Hepatocyte (in vitro differentiated cells): ENCODE data around the gene DCLK3.

Source experiments
- CTCF ChIP-seq: fragments of 200-600 bp; sonication (generic); IDR thresholded peaks from 2 replicates; pipeline ENCODE4 v1.5.1; 2016; ENCODE audit warnings: antibody characterized with exemption, mild to moderate bottlenecking; ENCODE audit not compliant: poor library complexity
- EZH2 ChIP-seq: fragments of 200-600 bp; sonication (generic); IDR thresholded peaks from 2 replicates; pipeline ENCODE4 v1.6.1; 2016; ENCODE audit warnings: antibody characterized with exemption, mild to moderate bottlenecking, borderline replicate concordance

GRCh38 chr3:36804295-36805055, 40.1 kb upstream of the DCLK3 start:
- TF ChIP-seq CTCF, result no peak
- no peak for TF ChIP-seq EZH2
